Measurements from ENCODE around the gene PACC1.
"Not testable (repeated sequence)": the region's sequence is repeated elsewhere in the genome, so short reads cannot be mapped to it uniquely, and the experiment has no call there.

The PACC1 gene

GRCh38 chr1:212395678-212396437 lies 18.8 kb downstream of the PACC1 start:
- not testable (repeated sequence) for DNase-seq

DNA sequence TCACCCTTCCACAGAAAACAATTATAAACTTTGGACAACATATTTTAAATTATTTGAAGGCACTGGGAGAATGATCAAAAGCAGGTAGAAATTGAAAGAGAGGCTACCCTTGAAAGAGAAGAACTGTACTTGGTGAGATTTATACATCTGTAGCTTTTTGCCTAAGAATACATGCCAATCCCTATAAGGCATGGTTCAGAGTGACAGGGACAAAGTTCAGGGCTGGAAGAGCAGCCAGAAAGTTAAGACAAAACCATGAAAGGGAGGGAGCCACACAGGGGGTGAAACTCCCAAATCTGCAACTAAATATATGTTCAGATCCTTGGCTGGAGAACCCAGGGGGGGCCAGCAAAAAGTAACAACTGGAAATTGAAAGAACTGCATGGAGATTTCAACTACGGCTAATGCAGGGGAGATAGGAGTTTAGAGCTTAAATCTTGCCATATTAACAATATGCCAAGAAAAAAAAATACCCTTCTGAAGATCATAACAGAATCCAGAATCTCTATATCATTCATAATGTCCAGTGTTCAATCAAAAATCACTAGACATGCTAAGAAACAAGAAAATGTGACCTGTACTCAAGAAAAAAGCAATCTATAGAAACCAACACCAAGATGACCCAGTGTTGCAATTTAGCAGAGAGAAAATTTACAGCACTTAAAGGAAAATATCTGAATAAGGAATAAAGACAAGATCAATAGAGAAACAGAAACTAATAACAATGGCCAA lies 25.5 kb downstream of the PACC1 start:
- DNase-seq, result no peak

GRCh38 chr1:212386029-212386428 lies 28.7 kb downstream of the PACC1 start:
- no peak for DNase-seq

DNA sequence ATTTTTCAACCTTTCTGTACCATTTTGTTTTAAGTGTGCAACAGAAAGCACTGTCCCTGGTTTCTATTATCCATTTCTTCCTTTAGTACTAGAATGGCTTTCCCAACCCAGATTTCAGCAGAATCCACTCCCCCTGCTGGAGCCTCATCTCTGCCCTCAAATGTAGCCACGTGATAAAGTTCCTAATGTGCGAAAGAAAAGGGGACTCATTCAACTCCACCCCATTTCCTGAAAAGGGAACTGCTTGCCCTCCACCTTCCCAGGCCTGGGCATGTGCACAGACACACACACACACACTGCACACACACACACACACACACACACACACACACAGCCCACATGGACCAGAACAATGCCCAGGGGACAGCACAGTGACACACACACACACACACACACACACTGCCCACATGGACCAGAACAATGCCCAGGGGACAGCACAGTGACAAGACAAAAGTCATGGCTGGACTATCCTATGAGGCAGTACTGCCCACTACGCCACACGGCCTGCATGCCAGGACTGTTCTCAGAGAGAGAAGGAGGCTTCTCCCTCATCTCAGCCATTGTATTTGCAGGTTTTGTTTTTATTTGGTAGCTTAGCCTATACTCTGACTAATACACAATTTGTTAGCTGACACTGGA lies 33.2 kb downstream of the PACC1 start:
- DNase-seq, result no peak

DNA sequence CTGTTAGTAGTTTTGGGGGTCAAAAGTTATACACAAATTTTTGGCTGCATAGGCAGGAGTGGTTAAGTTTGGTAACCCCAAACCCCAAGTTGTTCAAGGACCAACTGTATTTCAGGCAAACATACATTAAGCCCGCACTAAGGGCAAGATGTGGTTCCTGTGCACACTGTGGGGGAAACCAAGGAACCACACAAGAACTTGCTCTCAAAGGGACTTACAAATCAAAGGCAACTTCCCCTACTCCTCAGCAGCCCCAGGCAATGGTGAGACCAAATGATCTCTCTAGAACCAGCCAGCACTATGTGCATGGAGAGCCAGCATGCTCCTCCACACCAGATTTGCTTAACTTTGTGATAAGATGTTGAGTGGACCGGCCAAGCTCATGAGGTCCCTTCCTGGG lies 35.3 kb downstream of the PACC1 start:
- no peak for DNase-seq

DNA sequence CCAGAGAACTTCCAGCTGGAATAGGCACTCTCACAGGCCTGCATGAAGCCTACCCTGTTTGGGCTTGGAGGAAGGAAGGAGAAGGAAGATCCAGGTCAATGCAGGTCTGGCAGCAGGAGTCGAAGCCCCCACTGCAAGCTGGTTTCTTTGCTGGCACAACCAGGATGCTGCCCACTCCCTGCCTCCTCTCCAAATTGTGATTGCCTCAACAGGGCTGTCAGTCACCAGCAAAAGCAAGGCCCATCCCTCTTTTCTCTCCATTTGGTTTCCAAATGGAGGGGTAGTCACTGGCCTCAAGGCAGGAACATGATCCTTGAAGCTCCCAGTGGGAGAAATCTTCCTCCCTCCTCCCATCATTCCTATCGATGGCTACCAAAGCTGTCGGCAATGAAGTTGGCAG lies 37.0 kb downstream of the PACC1 start:
- DNase-seq, result no peak

DNA sequence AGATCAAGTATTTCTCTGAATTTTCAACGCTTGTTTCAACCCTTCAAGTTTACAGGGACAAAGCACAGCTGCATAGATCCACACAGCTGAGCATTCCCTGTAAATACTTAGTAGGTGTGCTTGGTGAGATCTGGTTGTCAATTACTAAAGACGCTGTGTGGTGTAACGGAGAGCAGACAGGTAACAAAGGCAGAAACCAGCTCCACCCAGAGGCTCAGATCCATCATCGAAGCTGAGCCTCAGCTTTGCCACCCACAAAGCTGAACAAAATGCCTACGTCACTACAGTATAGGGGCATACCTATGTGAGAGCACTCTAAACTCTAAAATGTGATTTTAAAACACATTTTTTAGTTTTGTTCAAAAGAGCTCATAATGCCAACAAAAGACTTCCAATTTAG lies 38.7 kb downstream of the PACC1 start:
- no peak for DNase-seq

- DNase-seq, result peak; percentile 79
These were observed 46.6 kb downstream of the PACC1 start for GRCh38 chr1:212368073-212368484.

- no peak for DNase-seq
These were observed 47.1 kb downstream of the PACC1 start for GRCh38 chr1:212367474-212368072.

DNA sequence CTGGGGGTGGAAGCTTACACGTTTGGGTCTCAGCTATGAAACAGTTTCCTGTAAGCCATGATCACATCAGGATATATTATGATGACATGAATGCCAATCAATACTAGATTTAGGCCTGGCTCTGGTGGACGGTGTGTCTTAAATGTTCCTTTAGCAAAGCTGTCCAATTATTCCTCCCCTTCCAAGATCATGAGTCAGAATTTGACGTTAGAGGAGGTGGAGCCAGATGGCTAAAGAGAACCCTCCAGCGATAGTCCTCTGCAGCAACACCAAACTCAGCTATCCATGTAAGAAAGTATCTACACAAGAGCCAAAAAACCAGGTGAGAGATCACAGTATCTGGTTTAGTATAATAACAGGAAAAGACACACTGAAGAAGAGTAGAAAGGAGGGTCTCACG lies 47.8 kb downstream of the PACC1 start:
- no peak for DNase-seq

DNA sequence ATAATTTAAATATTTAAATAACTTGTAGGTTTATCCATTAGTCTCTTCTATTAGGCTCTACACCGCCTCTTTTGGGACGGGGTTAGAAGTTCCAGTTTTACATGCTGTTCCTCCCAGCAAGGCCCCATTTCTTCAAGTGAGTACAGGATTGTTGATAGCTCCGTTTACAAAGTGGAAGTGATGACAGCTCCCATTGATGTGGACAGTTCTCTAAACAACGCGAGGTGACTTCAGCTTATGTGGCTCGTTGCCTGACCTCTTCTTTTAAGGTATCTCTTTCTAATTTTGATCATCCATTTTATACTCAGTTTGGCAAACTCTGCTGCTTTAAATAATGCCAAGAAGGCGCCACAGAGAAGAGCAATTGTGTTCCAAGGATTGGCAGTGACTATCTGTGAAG lies 49.7 kb downstream of the PACC1 start:
- no peak for DNase-seq

DNA sequence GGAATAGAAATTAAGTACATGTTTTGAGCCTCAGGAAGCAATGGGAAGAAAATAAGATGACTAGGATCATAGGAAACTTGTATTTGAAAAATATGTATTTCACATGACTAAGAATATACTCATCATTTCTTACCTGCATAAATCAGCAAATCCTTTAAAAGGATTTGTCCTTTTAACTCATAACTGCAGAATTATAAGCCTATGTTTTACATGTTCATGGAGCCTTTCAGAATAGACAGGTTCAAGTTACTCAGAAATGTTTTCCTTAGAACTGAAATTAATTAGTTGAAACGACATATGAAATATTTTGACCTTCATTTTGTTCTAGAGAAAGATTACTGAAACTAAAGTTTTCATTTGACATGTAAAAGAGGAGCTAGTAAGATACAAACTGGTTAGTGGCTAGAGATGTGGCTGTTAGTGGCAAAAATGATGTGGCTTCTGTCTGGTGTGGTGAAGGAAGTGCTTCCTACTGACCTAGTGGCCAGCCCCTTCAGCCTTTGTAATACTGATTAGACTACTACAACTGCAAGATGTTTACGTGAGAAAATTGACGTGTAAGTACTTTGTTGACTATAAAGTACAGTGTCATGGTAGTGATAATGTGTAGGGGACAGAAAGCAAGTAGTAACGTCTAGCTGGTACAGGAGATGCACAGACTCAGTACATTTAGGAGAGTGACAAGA lies 54.7 kb downstream of the PACC1 start:
- DNase-seq, result peak; percentile 79

- no peak for DNase-seq
These were observed 59.3 kb downstream of the PACC1 start for GRCh38 chr1:212355230-212355969.

DNA sequence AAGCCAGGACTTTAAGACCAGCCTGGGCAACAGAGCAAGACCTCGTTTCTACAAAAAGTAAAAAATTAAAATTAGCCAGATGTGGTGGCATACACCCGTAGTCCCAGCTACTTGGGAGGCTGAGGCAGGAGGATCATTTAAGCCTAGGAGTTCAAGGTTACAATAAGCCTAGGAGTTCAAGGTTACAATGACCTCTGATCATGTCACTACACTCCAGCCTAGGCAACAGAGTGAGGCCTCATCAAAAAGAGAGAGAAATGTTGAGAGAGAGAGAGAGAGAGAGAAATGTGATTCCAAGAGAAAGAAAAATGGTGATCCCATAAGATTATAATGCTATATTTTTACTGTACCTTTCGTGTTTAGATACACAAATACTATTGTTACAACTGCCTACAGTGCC lies 60.2 kb downstream of the PACC1 start:
- no peak for DNase-seq

- no peak for DNase-seq
These were observed 61.5 kb downstream of the PACC1 start for GRCh38 chr1:212353181-212353580.

DNA sequence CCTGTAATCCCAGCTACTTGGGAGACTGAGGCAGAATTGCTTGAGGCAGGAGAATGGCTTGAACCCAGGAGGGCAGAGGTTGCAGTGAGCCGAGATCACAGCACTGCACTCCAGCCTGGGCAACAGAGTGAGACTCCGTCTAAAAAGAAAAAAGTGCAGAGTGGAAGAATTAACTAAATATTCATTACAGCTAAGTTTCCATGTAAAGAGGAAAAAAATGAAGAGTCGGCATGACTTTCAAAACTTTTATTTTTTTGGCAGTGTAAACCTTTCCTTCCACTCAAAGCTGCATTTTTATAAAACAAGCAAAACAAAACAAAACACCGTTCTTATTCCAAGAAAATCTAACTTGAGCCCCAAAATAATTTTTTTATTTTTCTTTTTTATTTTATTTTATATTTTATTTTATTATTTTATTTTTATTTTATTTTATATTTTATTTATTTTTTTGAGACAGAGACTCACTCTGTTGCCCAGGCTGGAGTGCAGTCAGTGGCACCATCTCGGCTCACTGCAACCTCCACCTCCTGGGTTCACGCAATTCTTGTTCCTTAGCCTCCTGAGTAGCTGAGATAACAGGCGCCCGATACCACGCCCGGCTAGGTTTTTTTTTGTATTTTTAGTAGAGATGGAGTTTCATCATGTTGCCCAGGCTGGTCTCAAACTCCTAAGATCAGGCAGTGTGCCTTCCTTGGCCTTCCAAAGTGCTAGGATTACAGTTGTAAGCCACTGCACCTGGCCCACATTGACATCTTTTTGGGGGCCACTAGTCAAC lies 62.9 kb downstream of the PACC1 start:
- no peak for DNase-seq

- peak; percentile 7 for DNase-seq
These were observed 68.1 kb downstream of the PACC1 start for GRCh38 chr1:212346601-212347000.

GRCh38 chr1:212344905-212345304 lies 69.8 kb downstream of the PACC1 start:
- DNase-seq, result no peak

GRCh38 chr1:212341090-212341489 lies 73.6 kb downstream of the PACC1 start:
- no peak for DNase-seq

GRCh38 chr1:212329105-212329504 lies 85.6 kb downstream of the PACC1 start:
- DNase-seq, result no peak

DNA sequence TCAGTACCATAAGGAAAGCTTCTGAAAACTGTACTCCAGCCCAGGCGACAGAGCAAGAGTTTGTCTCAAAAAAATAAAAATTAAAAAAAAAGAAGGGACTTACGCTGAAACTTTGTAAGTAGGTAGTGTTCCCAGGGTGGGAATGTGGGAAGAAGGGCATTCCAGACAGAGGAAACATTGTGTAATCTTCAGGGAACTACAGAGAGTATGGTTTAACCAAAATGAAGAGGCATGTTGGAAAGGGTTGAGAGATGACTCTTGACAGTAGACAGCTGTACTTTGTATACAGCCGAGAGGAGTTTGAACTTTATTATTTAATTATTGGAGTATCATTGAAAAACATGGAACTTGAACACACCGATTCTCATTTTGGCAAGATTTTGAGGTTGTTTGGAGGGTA lies 86.4 kb downstream of the PACC1 start:
- no peak for DNase-seq
